Measurements from ENCODE around the gene PRR7. TPM values are rescaled to one million over a fixed set of nuclear protein-coding genes. Genes with fewer than 3 reads are reported as not detected.

The PRR7 gene
- total RNA-seq, 2 experiments from 2014 or later = 23.3 to 23.5 TPM

DNA sequence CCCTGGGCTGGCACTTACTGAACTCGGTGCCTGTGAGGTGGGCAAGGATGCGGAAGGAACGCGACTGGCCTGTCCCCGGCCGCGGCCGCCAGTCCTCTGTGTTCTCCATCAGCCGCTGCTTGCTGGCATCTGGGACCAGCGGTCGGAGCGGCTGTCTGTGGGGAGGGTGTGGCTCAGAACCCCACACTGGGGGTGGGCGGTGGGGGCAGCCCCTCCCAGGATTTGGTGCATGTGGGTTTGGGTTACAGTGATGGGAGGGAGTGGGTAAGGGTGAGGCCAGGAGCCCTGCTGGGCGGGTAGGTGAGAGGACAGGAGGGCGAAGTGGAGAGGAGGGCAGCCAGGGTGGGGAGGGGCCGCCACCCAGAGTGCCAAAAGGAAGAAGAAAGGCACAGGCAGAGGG is 44.4 kb downstream of the PRR7 start:
- TF ChIP-seq, protein P1, sequence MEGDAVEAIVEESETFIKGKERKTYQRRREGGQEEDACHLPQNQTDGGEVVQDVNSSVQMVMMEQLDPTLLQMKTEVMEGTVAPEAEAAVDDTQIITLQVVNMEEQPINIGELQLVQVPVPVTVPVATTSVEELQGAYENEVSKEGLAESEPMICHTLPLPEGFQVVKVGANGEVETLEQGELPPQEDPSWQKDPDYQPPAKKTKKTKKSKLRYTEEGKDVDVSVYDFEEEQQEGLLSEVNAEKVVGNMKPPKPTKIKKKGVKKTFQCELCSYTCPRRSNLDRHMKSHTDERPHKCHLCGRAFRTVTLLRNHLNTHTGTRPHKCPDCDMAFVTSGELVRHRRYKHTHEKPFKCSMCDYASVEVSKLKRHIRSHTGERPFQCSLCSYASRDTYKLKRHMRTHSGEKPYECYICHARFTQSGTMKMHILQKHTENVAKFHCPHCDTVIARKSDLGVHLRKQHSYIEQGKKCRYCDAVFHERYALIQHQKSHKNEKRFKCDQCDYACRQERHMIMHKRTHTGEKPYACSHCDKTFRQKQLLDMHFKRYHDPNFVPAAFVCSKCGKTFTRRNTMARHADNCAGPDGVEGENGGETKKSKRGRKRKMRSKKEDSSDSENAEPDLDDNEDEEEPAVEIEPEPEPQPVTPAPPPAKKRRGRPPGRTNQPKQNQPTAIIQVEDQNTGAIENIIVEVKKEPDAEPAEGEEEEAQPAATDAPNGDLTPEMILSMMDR (IDR thresholded peaks at IDR 0.05) = no peak
- Histone ChIP-seq H3K4me3 (ENCODE audit: low read length) (no peak overlapping the region), H3K4me1 (ENCODE audit: insufficient read depth, low read length) (peaks cover 18% of the 10 kb centered on the region), H3K9me3 (ENCODE audit: control insufficient read depth in 1 of 2, insufficient read depth in 1 of 2, low read length in 2 of 2) (no peaks in the 10 kb centered on the region), H3K27ac (ENCODE audit: low read depth in 1 of 2, low read length in 2 of 2) (no peak overlapping the region), H3K36me3 (ENCODE audit: insufficient read depth, low read length) (peaks cover 8% of the 10 kb centered on the region), H3K27me3 (ENCODE audit: control insufficient read depth in 1 of 2, insufficient read depth in 2 of 2, low read length in 2 of 2) (no peaks in the 10 kb centered on the region)
- no peak overlapping the region for H3K27ac Mint-ChIP-seq
- intact Hi-C loops (cut with DNase I, micrococcal nuclease) = no loop called here
- no peaks in the 10 kb centered on the region for H3K9me3 Mint-ChIP-seq
- ATAC-seq (ENCODE audit: poor library complexity) (no peak), DNase-seq (no peak)
- H3K36me3 Mint-ChIP-seq (ENCODE audit: low read depth) = peaks cover 5% of the 10 kb centered on the region
- H3K4me1 Mint-ChIP-seq (ENCODE audit: low read depth) = peaks cover 2% of the 10 kb centered on the region
- no peaks in the 10 kb centered on the region for H3K27me3 Mint-ChIP-seq
- ChIA-PET POLR2A (no interaction called here), CTCF (no interaction called here)
- no peak overlapping the region for H3K4me3 Mint-ChIP-seq

DNA sequence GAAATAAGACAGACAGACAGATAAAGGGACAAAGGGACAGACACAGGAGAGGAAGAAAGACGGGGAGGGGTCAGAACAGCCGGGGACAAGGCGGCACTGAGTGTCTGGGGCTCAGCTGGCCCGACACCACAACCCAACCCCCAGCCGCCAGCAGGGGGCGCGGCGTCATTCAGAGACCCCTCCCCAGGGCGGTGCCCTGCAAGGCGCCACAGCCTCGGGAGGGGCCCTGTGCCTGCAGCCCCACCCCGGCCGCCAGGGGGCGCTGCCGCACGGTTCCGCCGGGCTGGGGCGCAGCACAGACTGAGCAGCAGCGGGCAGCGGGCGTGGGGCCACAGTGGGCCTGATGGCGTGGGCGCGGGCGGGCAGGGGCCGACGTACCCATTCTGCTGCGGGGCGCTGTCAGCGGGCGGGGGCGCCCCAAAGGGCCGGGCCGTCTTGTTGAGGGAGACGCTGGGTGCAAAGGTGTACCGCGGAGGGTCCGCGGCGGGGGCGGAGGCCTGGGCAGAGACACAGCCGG is 44.9 kb downstream of the PRR7 start:
- DNase-seq = peak in 3 of 14 experiments; percentile 23 to 62 (median 52)
- Mint-ChIP-seq H3K9me3 (no peaks in the 10 kb centered on the region), H3K4me1 (ENCODE audit: low read depth) (peaks cover 6% of the 10 kb centered on the region), H3K4me3 (no peak overlapping the region), H3K27me3 (no peaks in the 10 kb centered on the region), H3K27ac (no peak overlapping the region), H3K36me3 (ENCODE audit: low read depth) (peaks cover 5% of the 10 kb centered on the region)
- ChIA-PET CTCF (interaction anchor here (1.5 kb wide), 1 partner anchor 10 kb away, joined by 6 read pairs; no protein-coding TSS in a partner anchor), POLR2A (no interaction called here)
- peak; percentile 60 for ATAC-seq (ENCODE audit: poor library complexity)
- Histone ChIP-seq H3K27ac (ENCODE audit: low read depth in 1 of 2, low read length in 2 of 2) (no peak overlapping the region), H3K9me3 (ENCODE audit: control insufficient read depth in 1 of 2, insufficient read depth in 1 of 2, low read length in 2 of 2) (no peaks in the 10 kb centered on the region), H3K4me3 (ENCODE audit: low read length) (no peak overlapping the region), H3K27me3 (ENCODE audit: control insufficient read depth in 1 of 2, insufficient read depth in 2 of 2, low read length in 2 of 2) (no peaks in the 10 kb centered on the region), H3K4me1 (ENCODE audit: insufficient read depth, low read length) (peaks cover 23% of the 10 kb centered on the region), H3K36me3 (ENCODE audit: insufficient read depth, low read length) (peaks cover 8% of the 10 kb centered on the region)
- intact Hi-C loops (cut with DNase I, micrococcal nuclease) = no loop called here
- TF ChIP-seq, protein P1 (IDR thresholded peaks at IDR 0.05) = no peak

DNA sequence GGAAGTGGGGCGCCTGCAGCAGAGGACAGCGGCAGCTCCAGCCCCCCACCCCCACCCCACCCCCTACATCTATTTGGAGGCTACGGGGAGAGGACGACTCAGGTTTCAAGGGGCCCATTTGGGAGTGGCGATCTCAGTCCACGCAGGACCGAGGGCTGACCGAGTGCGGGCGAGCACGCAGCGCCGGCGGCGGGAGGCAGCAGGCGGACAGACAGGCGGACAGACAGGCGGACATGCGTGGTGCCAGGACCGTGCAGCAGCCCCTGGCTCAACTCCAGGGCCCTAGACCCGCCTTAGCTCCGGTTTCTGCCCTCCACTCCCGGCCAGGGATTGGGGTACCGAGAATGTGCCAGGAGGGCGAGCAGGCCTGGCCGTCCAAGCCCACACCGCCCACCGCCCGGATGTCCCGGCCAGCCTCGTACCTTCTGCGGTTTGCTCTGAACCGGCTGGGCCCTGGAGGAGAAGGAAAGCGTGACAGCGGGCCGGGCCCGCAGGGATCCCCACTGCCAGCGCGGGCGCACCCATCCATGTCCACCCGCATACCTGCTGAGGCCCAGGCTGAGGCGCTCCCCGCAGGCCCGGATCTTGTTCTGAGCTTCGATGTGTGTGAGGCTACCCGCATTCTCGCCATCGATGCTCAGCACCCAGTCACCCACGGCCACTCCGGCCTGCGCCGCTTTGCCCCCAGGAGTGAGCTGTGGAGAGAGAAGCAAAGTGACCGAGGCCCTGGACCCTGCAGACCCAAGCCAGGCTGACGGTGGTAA is 45.6 kb downstream of the PRR7 start:
- no peaks in the 10 kb centered on the region for H3K27me3 ChIP-seq (ENCODE audit: control insufficient read depth in 1 of 2, insufficient read depth in 2 of 2, low read length in 2 of 2)
- POLR2A ChIA-PET = no interaction called here
- peaks cover 30% of the 10 kb centered on the region for H3K4me1 ChIP-seq (ENCODE audit: insufficient read depth, low read length)
- TF ChIP-seq, protein P1 (IDR thresholded peaks at IDR 0.05) = no peak
- no peaks in the 10 kb centered on the region for H3K27me3 Mint-ChIP-seq
- ATAC-seq (ENCODE audit: poor library complexity) = no peak
- no peak overlapping the region for H3K27ac Mint-ChIP-seq
- H3K27ac ChIP-seq (ENCODE audit: low read depth in 1 of 2, low read length in 2 of 2) = no peak overlapping the region
- CTCF ChIA-PET = interaction anchor here (1.4 to 1.5 kb wide), 2 partner anchors 9 to 88 kb away, joined by 5 to 6 read pairs; no protein-coding TSS in a partner anchor
- H3K4me1 Mint-ChIP-seq (ENCODE audit: low read depth) = peaks cover 6% of the 10 kb centered on the region
- DNase-seq = no peak
- peaks cover 5% of the 10 kb centered on the region for H3K36me3 Mint-ChIP-seq (ENCODE audit: low read depth)
- H3K36me3 ChIP-seq (ENCODE audit: insufficient read depth, low read length) = peaks cover 8% of the 10 kb centered on the region
- no peak overlapping the region for H3K4me3 ChIP-seq (ENCODE audit: low read length)
- H3K9me3 Mint-ChIP-seq = no peaks in the 10 kb centered on the region
- no peaks in the 10 kb centered on the region for H3K9me3 ChIP-seq (ENCODE audit: control insufficient read depth in 1 of 2, insufficient read depth in 1 of 2, low read length in 2 of 2)
- no peak overlapping the region for H3K4me3 Mint-ChIP-seq
- intact Hi-C loops (cut with DNase I, micrococcal nuclease) = no loop called here
